K562 (cell line): ENCODE measurements around the gene HSD17B12. TPM values are rescaled to one million over a fixed set of nuclear protein-coding genes. Genes with fewer than 3 reads are reported as not detected.

ENCODE experiments used
- E2F8 ChIP-seq: fragments of 450-650 bp; IDR thresholded peaks from 2 replicates; pipeline ENCODE4 v1.7.1; 2018; ENCODE audit warnings: mild to moderate bottlenecking, low read depth; ENCODE audit not compliant: partially characterized antibody
- KLF13 ChIP-seq: fragments of 450-650 bp; IDR thresholded peaks from 2 replicates; pipeline ENCODE4 v1.6.1; 2016; ENCODE audit warnings: missing genetic modification characterization, low read depth, mild to moderate bottlenecking, missing compliant biosample characterization, moderate library complexity, borderline replicate concordance
- MCM7 ChIP-seq, 2 experiments: fragments of 450-650 bp; IDR thresholded peaks; 2 replicates each; pipeline ENCODE4 v1.6.1; 2016 to 2018
- MXI1 ChIP-seq: IDR thresholded peaks from 2 replicates; pipeline ENCODE4 v1.6.1; 2011; ENCODE audit warnings: low read depth, mild to moderate bottlenecking, improper control_type of control experiment, low read length
- OTX1 ChIP-seq: fragments of 450-650 bp; formaldehyde crosslinking; IDR thresholded peaks from 2 replicates; pipeline ENCODE4 v1.4.0; 2022; ENCODE audit warnings: mild to moderate bottlenecking
- POLR2AphosphoS5 ChIP-seq: IDR thresholded peaks from 2 replicates; pipeline ENCODE4 v1.6.1; 2011; ENCODE audit warnings: mild to moderate bottlenecking, low read depth, low read length, moderate library complexity; ENCODE audit not compliant: control insufficient read depth, insufficient read depth
- TEAD1 ChIP-seq, 2 experiments: fragments of 450-650 bp in 1 of 2; sonication (generic) in 1 of 2; formaldehyde crosslinking; IDR thresholded peaks; 2 replicates each; pipeline versions ENCODE4 v1.4.0 to v1.8.0; 2020 to 2022; ENCODE audit warnings: mild to moderate bottlenecking in 2 of 2, missing genetic modification reagents in 1 of 2
- U2AF2 ChIP-seq: fragments of 200-400 bp; formaldehyde crosslinking; optimal IDR thresholded peaks from 2 replicates; pipeline ENCODE3; 2017; ENCODE audit warnings: low read depth, mild to moderate bottlenecking, low read length
- ZBTB43 ChIP-seq: sonication (generic); formaldehyde crosslinking; IDR thresholded peaks from 2 replicates; pipeline ENCODE4 v1.8.0; 2023; ENCODE audit warnings: mild to moderate bottlenecking, missing genetic modification reagents
- ZC3H11A ChIP-seq: IDR thresholded peaks from 2 replicates; pipeline ENCODE4 v1.6.1; 2012; ENCODE audit warnings: low read depth, low read length, improper control_type of control experiment
- ZNF318 ChIP-seq, 2 experiments: fragments of 450-650 bp; IDR thresholded peaks; 2 replicates each; pipeline ENCODE4 v1.6.1; 2016; ENCODE audit warnings: mild to moderate bottlenecking in 2 of 2, borderline replicate concordance in 1 of 2, low read depth in 1 of 2, moderate library complexity in 1 of 2
- polyA plus RNA-seq, 8 experiments: library from polyadenylated mRNA; depleted of rRNA in 4 of 8; stranded (reverse) in 5 of 8; unstranded in 3 of 8; fragments of >200 nt; fragmentation: Nextera tagmentation in 2 of 8; fragmentation: Illumina TruSeq in 1 of 8; extraction: Ambion mirVana in 2 of 8; extraction: Trizol in 1 of 8; gene quantifications; 2 replicates each; pipeline versions ENCODE4 v1.2.1 to v1.2.3, GENCODE V29; 2011 to 2014; ENCODE audit warnings: inconsistent platforms in 1 of 8, missing spikeins in 1 of 8
- total RNA-seq, 7 experiments: library from RNA; depleted of rRNA in 6 of 7; stranded (reverse); fragments of >200 nt in 6 of 7; fragmentation: Illumina TruSeq in 2 of 7; extraction: Trizol in 2 of 7; gene quantifications; 2 replicates each; pipeline versions ENCODE4 v1.2.1 to v1.2.3, GENCODE V29; 2011 to 2021; ENCODE audit warnings: low replicate concordance in 1 of 7

Gene HSD17B12
- total and polyA plus RNA-seq, 9 of the 15 experiments (the other 6 are each of a cell fraction or from before 2014, with no cell fraction given) = 9.1 to 34.5 (median 23.3) TPM

GRCh38 chr11:43747130-43747802, 66.7 kb downstream of the HSD17B12 start (continued):
- TF ChIP-seq KLF13 (no peak), U2AF2 (no peak), ZNF318 (IDR thresholded peaks at IDR 0.05; ENCODE audit: borderline replicate concordance in 1 of 2, low read depth in 1 of 2) (no peak), ZBTB43 (CRISPR knock-in tag) (0 out of 2 replicates have a peak, but pooled peaks have one; percentile 37), OTX1 (CRISPR knock-in tag) (no peak), TEAD1 (CRISPR knock-in tag; IDR thresholded peaks at IDR 0.05) (peak; percentile 94 to 95), E2F8 (no peak), ZC3H11A (no peak), MXI1 (no peak), POLR2AphosphoS5 (peak; percentile 74), MCM7 (IDR thresholded peaks at IDR 0.05) (no peak)
